Testis (tissue), 2 donors: Measurements from ENCODE around the gene CNNM4.

Experiments
- CTCF ChIP-seq, 3 experiments: fragments of 450-650 bp in 2 of 3; fragments of 200-600 bp in 1 of 3; sonication (generic) in 1 of 3; IDR thresholded peaks; one replicate each; pipeline ENCODE4 v1.5.1; 2016 to 2019; ENCODE audit warnings: antibody characterized with exemption in 3 of 3, mild to moderate bottlenecking in 2 of 3, moderate library complexity in 1 of 3
- POLR2A ChIP-seq: fragments of 450-650 bp; IDR thresholded peaks from one replicate; pipeline ENCODE4 v1.6.1; 2017; ENCODE audit warnings: antibody characterized with exemption, mild to moderate bottlenecking, moderate library complexity

GRCh38 chr2:96808176-96808837, 47.6 kb downstream of the CNNM4 start:
- TF ChIP-seq POLR2A = no peak
- no peak for TF ChIP-seq CTCF (IDR thresholded peaks at IDR 0.05)
